HG03025 (cell line): ENCODE data around the gene FAM161A.
"Not testable (repeated sequence)": the region's sequence is repeated elsewhere in the genome, so short reads cannot be mapped to it uniquely, and the experiment has no call there.

Source experiments
- ATAC-seq: cut with Tn5 transposase; IDR thresholded peaks from one replicate; pipeline ENCODE4 v1.9.1; 2021; ENCODE audit warnings: mild to moderate bottlenecking, moderate library complexity; ENCODE audit not compliant: unreplicated experiment, low FRiP score

The FAM161A gene

GRCh38 chr2:61853847-61854563 is at the start of gene FAM161A:
Gene FAM161A (minus strand): TSS chr2:61854060. CDS start chr2:61854041, 19 bp downstream.
- ATAC-seq = peak; percentile 63

- no peak for ATAC-seq
These were observed 46.4 kb upstream of the FAM161A start for GRCh38 chr2:61900281-61900680.

GRCh38 chr2:61898810-61899209 is 45.0 kb upstream of the FAM161A start:
- ATAC-seq = no peak

GRCh38 chr2:61888267-61889055 is 34.6 kb upstream of the FAM161A start, which contains the start of gene CCT4:
Gene CCT4 (minus strand): TSS chr2:61888656. CDS start chr2:61888507, 149 bp downstream.
- peak; percentile 88 for ATAC-seq

- ATAC-seq = no peak
These were observed 33.9 kb upstream of the FAM161A start for GRCh38 chr2:61887717-61888266.

- no peak for ATAC-seq
These were observed 32.2 kb upstream of the FAM161A start for GRCh38 chr2:61885896-61886603.

GRCh38 chr2:61882850-61883249 is 29.0 kb upstream of the FAM161A start:
- ATAC-seq = no peak

GRCh38 chr2:61879351-61879750 is 25.5 kb upstream of the FAM161A start:
- ATAC-seq = not testable (repeated sequence)

GRCh38 chr2:61878761-61879160 is 24.9 kb upstream of the FAM161A start:
- no peak for ATAC-seq

- ATAC-seq = no peak
These were observed 23.8 kb upstream of the FAM161A start for GRCh38 chr2:61877571-61878245.

- no peak for ATAC-seq
These were observed 22.5 kb upstream of the FAM161A start for GRCh38 chr2:61876400-61876799.

- ATAC-seq = not testable (repeated sequence)
These were observed 12.7 kb upstream of the FAM161A start for GRCh38 chr2:61866482-61867089.

GRCh38 chr2:61862085-61862484 is 8.2 kb upstream of the FAM161A start:
- ATAC-seq = no peak

- no peak for ATAC-seq
These were observed 3.4 kb upstream of the FAM161A start for GRCh38 chr2:61857224-61857623.

GRCh38 chr2:61855318-61855613 is 1.4 kb upstream of the FAM161A start:
- ATAC-seq = no peak

- ATAC-seq = peak; percentile 90
These were observed 881 bp upstream of the FAM161A start for GRCh38 chr2:61854564-61855317.

GRCh38 chr2:61853086-61853846 is 594 bp downstream of the FAM161A start:
- peak; percentile 61 for ATAC-seq

GRCh38 chr2:61851270-61851669 is 2.6 kb downstream of the FAM161A start:
- not testable (repeated sequence) for ATAC-seq

- ATAC-seq = no peak
These were observed 8.5 kb downstream of the FAM161A start for GRCh38 chr2:61845320-61845719.
